ENCODE data around the gene POLR2B. TPM values are rescaled to one million over a fixed set of nuclear protein-coding genes. Genes with fewer than 3 reads are reported as not detected.
"Not testable (repeated sequence)": the region's sequence is repeated elsewhere in the genome, so short reads cannot be mapped to it uniquely, and the experiment has no call there.

Gene POLR2B
- total RNA-seq, 2 experiments from 2014 or later: 95.8 to 104 TPM

DNA sequence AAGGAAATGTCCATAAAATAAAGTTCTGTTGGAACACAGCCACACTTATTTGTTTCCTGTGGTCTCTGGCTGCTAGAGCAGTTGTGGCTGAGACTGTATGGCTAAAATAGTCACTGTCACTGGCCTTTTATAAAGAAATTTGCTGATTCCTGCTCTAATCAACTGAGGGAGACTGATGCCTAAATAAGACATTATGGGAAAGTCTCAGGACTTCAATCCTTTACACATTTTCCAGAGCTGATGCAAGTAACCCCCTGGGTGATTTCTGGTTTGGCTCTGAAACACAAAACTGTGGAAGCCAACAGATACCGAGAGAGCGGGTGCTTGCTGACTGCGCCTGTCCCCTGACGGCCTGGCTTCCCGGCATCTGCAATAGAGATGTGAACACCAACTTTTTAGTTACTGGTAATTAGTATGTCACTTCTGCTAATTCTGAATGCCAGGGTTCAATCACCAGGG lies 64.0 kb downstream of the POLR2B start:
- intact Hi-C loops (cut with micrococcal nuclease): no loop called here
- Mint-ChIP-seq H3K4me1 (ENCODE audit: low read depth) (no peaks in the 10 kb centered on the region), H3K9me3 (no peaks in the 10 kb centered on the region), H3K27ac (no peak overlapping the region), H3K36me3 (ENCODE audit: low read depth) (no peaks in the 10 kb centered on the region), H3K27me3 (ENCODE audit: low read depth) (peaks cover 21% of the 10 kb centered on the region), H3K4me3 (no peak overlapping the region)
- CTCF ChIA-PET: interaction anchor here (0.6 kb wide), 2 partner anchors 44 to 160 kb away, joined by 3 read pairs; no protein-coding TSS in a partner anchor
- DNase-seq: no peak

- no peaks in the 10 kb centered on the region for H3K9me3 Mint-ChIP-seq
- H3K27me3 Mint-ChIP-seq (ENCODE audit: low read depth): peaks cover 17% of the 10 kb centered on the region
- intact Hi-C loops (cut with micrococcal nuclease): no loop called here
- no peak overlapping the region for H3K27ac Mint-ChIP-seq
- no peaks in the 10 kb centered on the region for H3K36me3 Mint-ChIP-seq (ENCODE audit: low read depth)
- H3K4me3 Mint-ChIP-seq: no peak overlapping the region
- DNase-seq: no peak
- no peaks in the 10 kb centered on the region for H3K4me1 Mint-ChIP-seq (ENCODE audit: low read depth)
- CTCF ChIA-PET: interaction anchor here (0.6 kb wide), 1 partner anchor 118 kb away, joined by 3 read pairs; no protein-coding TSS in a partner anchor
Observed at GRCh38 chr4:57043347-57044251, 64.9 kb downstream of the POLR2B start.

DNA sequence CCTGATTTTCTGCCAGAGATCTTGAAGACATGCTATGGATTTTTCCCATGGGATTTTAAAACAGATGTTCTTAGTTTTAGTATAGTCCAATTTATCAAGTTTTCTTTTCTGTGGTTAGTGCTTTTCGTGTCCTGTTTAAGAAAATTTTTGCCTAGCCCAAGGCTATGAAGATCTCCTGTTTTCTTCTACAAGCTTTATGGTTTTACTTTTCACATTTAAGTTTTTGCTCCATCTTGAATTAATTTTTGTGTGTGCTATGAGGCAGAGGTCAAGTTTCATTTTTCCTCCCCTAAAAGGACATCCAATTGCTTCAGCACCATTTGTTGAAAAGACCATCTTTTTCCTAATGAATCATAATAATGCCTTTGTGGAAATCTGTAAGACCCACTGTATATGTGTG lies 65.6 kb downstream of the POLR2B start:
- Mint-ChIP-seq H3K4me3 (no peak overlapping the region), H3K9me3 (no peaks in the 10 kb centered on the region), H3K27ac (no peak overlapping the region), H3K27me3 (ENCODE audit: low read depth) (peaks cover 12% of the 10 kb centered on the region), H3K4me1 (ENCODE audit: low read depth) (no peaks in the 10 kb centered on the region), H3K36me3 (ENCODE audit: low read depth) (no peaks in the 10 kb centered on the region)
- CTCF ChIA-PET: interaction anchor here (0.6 kb wide), 1 partner anchor 118 kb away, joined by 3 read pairs; no protein-coding TSS in a partner anchor
- no peak for DNase-seq
- intact Hi-C loops (cut with micrococcal nuclease): no loop called here

DNA sequence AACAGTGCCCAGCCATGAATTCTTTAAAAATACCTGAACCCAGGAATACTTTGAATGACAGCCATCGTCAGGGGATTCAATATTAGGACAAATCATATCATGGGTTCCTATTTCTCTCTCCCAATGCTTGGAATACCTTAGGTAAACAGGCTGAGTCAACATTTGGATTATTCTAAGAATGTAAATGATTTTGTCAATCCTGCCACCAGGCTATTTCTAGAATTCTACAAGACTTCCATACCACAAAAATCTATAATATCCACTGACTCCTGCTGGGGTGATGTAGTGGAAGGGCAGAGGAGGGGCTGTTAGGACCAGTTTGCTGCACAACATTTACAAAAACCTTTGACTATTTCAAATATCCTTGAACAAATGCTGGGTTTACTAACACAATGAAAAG lies 66.3 kb downstream of the POLR2B start:
- CTCF ChIA-PET: interaction anchor here (0.7 kb wide), 1 partner anchor 195 kb away, joined by 3 read pairs; no protein-coding TSS in a partner anchor
- H3K9me3 Mint-ChIP-seq: no peaks in the 10 kb centered on the region

DNA sequence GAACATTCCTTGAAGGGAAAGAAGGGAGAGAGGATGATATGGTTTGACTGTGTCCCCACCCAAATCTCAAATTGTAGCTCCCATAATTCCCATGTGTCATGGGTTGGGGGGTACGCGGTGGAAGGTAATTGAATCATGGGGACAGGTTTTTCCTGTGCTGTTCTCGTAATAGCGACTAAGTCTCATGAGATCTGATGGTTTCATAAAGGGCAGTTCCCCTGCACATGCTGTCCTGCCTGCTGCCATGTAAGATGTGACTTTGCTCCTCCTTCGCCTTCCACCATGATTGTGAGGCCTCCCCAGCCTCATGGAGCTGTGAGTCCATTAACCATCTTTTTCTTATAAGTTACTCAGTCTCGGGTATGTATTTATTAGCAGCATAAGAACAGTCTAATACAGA lies 68.3 kb downstream of the POLR2B start:
- H3K27ac Mint-ChIP-seq; H3K9me3 Mint-ChIP-seq; H3K4me1 Mint-ChIP-seq (ENCODE audit: low read depth); CTCF ChIA-PET; H3K36me3 Mint-ChIP-seq (ENCODE audit: low read depth); intact Hi-C loops (cut with micrococcal nuclease); H3K27me3 Mint-ChIP-seq (ENCODE audit: low read depth); H3K4me3 Mint-ChIP-seq; DNase-seq: not testable (repeated sequence)

More for the DNA sequence above, 66.3 kb downstream of the POLR2B start:
- intact Hi-C loops (cut with micrococcal nuclease): no loop called here
- Mint-ChIP-seq H3K36me3 (ENCODE audit: low read depth) (no peaks in the 10 kb centered on the region), H3K4me3 (no peak overlapping the region), H3K27me3 (ENCODE audit: low read depth) (peaks cover 10% of the 10 kb centered on the region), H3K27ac (no peak overlapping the region), H3K4me1 (ENCODE audit: low read depth) (no peaks in the 10 kb centered on the region)
- no peak for DNase-seq

- Mint-ChIP-seq H3K36me3 (ENCODE audit: low read depth) (no peaks in the 10 kb centered on the region), H3K27ac (no peak overlapping the region), H3K4me1 (ENCODE audit: low read depth) (no peaks in the 10 kb centered on the region), H3K9me3 (no peaks in the 10 kb centered on the region), H3K4me3 (no peak overlapping the region), H3K27me3 (ENCODE audit: low read depth) (peaks cover 10% of the 10 kb centered on the region)
- intact Hi-C loops (cut with micrococcal nuclease): no loop called here
- CTCF ChIA-PET: no interaction called here
- DNase-seq: no peak
Observed at GRCh38 chr4:57048590-57049304, 70.1 kb downstream of the POLR2B start.

DNA sequence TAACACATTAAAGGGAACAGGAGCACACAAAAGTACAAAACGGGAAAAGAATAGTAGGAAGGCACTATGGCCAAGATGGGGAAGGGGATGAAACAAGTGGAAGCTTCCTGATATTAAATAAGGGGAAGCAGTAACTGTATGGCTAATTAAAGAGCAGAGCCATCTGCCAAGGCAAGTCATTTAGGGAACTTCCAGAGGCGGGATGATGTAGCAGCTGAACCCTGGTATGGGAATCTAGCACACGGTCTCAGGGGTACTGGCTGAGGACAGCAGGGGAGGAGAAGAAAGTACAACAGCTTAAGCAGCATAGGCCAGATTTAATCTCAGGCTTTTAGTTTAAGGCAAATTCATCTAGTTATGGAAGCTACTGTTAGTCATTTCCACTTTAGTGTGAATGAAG lies 72.4 kb downstream of the POLR2B start:
- no peaks in the 10 kb centered on the region for H3K4me1 Mint-ChIP-seq (ENCODE audit: low read depth)
- H3K27ac Mint-ChIP-seq: no peak overlapping the region
- peaks cover 13% of the 10 kb centered on the region for H3K27me3 Mint-ChIP-seq (ENCODE audit: low read depth)
- intact Hi-C loops (cut with micrococcal nuclease): no loop called here
- CTCF ChIA-PET: no interaction called here
- H3K9me3 Mint-ChIP-seq: no peaks in the 10 kb centered on the region
- H3K36me3 Mint-ChIP-seq (ENCODE audit: low read depth): no peaks in the 10 kb centered on the region
- no peak for DNase-seq
- H3K4me3 Mint-ChIP-seq: no peak overlapping the region

GRCh38 chr4:57051524-57051923 lies 72.8 kb downstream of the POLR2B start:
- H3K9me3 Mint-ChIP-seq: no peaks in the 10 kb centered on the region
- intact Hi-C loops (cut with micrococcal nuclease): no loop called here
- no peak overlapping the region for H3K4me3 Mint-ChIP-seq
- H3K36me3 Mint-ChIP-seq (ENCODE audit: low read depth): no peaks in the 10 kb centered on the region
- CTCF ChIA-PET: no interaction called here
- peaks cover 14% of the 10 kb centered on the region for H3K27me3 Mint-ChIP-seq (ENCODE audit: low read depth)
- H3K4me1 Mint-ChIP-seq (ENCODE audit: low read depth): no peaks in the 10 kb centered on the region
- no peak for DNase-seq
- no peak overlapping the region for H3K27ac Mint-ChIP-seq

DNA sequence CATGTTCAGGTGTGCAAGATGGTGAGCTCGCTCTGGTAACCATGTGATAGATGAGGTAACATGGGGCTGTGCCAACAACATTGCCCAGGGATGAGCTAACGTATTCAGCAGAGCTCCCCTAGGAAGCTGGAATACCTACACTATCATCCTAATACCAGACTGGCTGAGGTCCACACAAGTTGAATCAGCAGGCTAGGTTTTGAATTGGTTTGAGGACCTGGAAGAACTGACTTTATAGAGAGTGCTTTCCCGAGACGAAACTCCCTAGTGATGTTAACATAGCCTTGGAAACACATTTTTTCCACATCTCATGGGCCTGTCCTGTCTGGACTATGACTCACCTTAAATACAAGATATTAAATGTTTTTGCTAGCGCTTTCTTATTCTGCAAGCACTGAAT lies 74.8 kb downstream of the POLR2B start:
- Mint-ChIP-seq H3K36me3 (ENCODE audit: low read depth) (no peaks in the 10 kb centered on the region), H3K27ac (no peak overlapping the region)

GRCh38 chr4:57055886-57056285 lies 77.2 kb downstream of the POLR2B start:
- no peaks in the 10 kb centered on the region for H3K4me1 Mint-ChIP-seq (ENCODE audit: low read depth)
- CTCF ChIA-PET: no interaction called here
- no peak overlapping the region for H3K4me3 Mint-ChIP-seq
- peaks cover 30% of the 10 kb centered on the region for H3K27me3 Mint-ChIP-seq (ENCODE audit: low read depth)
- intact Hi-C loops (cut with micrococcal nuclease): no loop called here
- no peak overlapping the region for H3K27ac Mint-ChIP-seq
- DNase-seq: no peak
- H3K36me3 Mint-ChIP-seq (ENCODE audit: low read depth): no peaks in the 10 kb centered on the region
- no peaks in the 10 kb centered on the region for H3K9me3 Mint-ChIP-seq

More for the DNA sequence above, 74.8 kb downstream of the POLR2B start:
- no peak for DNase-seq
- Mint-ChIP-seq H3K4me1 (ENCODE audit: low read depth) (no peaks in the 10 kb centered on the region), H3K9me3 (no peaks in the 10 kb centered on the region), H3K27me3 (ENCODE audit: low read depth) (peaks cover 24% of the 10 kb centered on the region), H3K4me3 (no peak overlapping the region)
- intact Hi-C loops (cut with micrococcal nuclease): no loop called here
- CTCF ChIA-PET: no interaction called here

DNA sequence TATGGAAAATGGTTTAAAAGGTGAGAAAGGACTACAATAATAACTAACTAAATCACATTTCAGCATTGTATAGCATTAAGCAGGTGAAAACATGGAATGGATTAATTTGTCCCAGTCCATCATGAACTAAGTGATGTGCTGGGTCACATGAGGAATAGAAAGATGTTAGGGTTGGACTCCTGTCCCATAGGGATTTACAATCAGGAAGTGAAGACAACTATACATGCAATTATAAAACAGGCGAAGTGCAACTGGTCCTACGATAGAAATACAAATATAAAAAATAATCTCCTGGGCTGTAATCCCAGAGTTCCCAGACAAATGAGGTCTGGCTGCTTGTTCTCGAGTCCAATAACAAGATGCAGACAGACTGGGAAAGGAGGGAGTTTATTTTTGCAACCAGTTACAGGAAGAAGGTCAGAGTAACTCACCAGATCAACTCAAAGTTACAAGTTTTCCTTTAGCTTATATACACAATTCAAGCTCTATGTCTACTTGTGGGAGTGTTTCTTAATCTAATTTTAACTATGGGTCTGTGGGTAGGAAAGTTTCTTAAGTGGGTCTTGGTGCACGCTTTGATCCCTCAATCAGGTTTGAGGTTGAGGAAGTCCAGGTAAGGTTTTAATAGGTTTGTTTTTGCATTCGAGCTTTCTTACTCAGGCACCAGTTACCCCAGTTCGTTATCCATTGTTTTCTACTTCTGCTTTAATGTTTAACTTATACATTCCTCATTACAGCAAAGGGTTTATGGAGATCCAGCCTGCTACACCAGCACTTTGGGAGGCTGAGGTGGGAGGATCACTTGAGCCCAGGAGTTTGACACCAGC lies 81.4 kb downstream of the POLR2B start:
- no peak overlapping the region for H3K4me3 Mint-ChIP-seq
- H3K4me1 Mint-ChIP-seq (ENCODE audit: low read depth): no peaks in the 10 kb centered on the region
- H3K27ac Mint-ChIP-seq: no peak overlapping the region
- peaks cover 22% of the 10 kb centered on the region for H3K27me3 Mint-ChIP-seq (ENCODE audit: low read depth)
- no peaks in the 10 kb centered on the region for H3K9me3 Mint-ChIP-seq
- no peaks in the 10 kb centered on the region for H3K36me3 Mint-ChIP-seq (ENCODE audit: low read depth)
- intact Hi-C loops (cut with micrococcal nuclease): no loop called here
- CTCF ChIA-PET: no interaction called here
- no peak for DNase-seq

DNA sequence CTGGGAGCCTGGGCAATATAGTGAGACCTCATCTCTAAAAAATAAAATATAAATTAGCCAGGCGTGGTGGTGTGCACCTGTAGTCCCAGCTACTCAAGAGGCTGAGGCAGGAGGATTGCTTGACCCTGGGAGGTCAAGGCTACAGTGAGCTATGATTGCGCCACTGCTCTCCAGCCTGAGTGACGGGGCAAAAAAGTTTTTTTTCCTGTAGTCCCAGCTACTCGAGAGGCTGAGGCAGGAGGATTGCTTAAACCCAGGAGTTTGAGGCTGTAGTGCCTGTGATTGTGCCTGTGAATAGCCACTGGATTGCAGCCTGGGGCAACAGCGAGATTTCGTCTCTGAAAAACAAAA lies 82.0 kb downstream of the POLR2B start:
- H3K27ac Mint-ChIP-seq; intact Hi-C loops (cut with micrococcal nuclease); CTCF ChIA-PET; DNase-seq; H3K9me3 Mint-ChIP-seq; H3K4me1 Mint-ChIP-seq (ENCODE audit: low read depth); H3K36me3 Mint-ChIP-seq (ENCODE audit: low read depth); H3K4me3 Mint-ChIP-seq: not testable (repeated sequence)
- H3K27me3 Mint-ChIP-seq (ENCODE audit: low read depth): peaks cover 20% of the 10 kb centered on the region
